ENCODE data around the gene RAPGEF3. TPM values are rescaled to one million over a fixed set of nuclear protein-coding genes. Genes with fewer than 3 reads are reported as not detected.

RAPGEF3 gene
- total and polyA plus RNA-seq, 2 of the 8 experiments (the other 6 are each of a cell fraction or from before 2014, with no cell fraction given): 5.0 to 9.4 TPM

DNA sequence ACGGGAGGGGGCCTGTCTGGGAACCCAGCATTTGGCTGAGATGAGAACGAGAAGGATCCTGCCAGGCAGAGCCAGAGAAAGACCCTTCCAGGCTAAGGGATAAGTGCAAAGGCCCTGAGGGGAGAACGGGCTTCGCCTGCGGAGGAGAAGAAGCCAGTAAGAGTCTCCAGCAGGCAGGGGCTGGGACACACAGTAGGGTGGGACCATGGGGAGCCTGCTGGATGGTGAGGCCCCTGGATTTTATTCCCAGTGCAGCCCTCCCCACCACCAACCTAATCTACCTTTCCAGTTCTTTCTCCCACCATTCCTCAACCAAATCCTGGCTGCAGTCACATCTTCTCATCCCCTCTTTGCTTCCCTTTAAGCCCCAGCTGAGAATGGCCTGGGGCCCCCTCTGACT, 12.6 kb downstream of the RAPGEF3 start (continued):
- TF ChIP-seq, protein P1, sequence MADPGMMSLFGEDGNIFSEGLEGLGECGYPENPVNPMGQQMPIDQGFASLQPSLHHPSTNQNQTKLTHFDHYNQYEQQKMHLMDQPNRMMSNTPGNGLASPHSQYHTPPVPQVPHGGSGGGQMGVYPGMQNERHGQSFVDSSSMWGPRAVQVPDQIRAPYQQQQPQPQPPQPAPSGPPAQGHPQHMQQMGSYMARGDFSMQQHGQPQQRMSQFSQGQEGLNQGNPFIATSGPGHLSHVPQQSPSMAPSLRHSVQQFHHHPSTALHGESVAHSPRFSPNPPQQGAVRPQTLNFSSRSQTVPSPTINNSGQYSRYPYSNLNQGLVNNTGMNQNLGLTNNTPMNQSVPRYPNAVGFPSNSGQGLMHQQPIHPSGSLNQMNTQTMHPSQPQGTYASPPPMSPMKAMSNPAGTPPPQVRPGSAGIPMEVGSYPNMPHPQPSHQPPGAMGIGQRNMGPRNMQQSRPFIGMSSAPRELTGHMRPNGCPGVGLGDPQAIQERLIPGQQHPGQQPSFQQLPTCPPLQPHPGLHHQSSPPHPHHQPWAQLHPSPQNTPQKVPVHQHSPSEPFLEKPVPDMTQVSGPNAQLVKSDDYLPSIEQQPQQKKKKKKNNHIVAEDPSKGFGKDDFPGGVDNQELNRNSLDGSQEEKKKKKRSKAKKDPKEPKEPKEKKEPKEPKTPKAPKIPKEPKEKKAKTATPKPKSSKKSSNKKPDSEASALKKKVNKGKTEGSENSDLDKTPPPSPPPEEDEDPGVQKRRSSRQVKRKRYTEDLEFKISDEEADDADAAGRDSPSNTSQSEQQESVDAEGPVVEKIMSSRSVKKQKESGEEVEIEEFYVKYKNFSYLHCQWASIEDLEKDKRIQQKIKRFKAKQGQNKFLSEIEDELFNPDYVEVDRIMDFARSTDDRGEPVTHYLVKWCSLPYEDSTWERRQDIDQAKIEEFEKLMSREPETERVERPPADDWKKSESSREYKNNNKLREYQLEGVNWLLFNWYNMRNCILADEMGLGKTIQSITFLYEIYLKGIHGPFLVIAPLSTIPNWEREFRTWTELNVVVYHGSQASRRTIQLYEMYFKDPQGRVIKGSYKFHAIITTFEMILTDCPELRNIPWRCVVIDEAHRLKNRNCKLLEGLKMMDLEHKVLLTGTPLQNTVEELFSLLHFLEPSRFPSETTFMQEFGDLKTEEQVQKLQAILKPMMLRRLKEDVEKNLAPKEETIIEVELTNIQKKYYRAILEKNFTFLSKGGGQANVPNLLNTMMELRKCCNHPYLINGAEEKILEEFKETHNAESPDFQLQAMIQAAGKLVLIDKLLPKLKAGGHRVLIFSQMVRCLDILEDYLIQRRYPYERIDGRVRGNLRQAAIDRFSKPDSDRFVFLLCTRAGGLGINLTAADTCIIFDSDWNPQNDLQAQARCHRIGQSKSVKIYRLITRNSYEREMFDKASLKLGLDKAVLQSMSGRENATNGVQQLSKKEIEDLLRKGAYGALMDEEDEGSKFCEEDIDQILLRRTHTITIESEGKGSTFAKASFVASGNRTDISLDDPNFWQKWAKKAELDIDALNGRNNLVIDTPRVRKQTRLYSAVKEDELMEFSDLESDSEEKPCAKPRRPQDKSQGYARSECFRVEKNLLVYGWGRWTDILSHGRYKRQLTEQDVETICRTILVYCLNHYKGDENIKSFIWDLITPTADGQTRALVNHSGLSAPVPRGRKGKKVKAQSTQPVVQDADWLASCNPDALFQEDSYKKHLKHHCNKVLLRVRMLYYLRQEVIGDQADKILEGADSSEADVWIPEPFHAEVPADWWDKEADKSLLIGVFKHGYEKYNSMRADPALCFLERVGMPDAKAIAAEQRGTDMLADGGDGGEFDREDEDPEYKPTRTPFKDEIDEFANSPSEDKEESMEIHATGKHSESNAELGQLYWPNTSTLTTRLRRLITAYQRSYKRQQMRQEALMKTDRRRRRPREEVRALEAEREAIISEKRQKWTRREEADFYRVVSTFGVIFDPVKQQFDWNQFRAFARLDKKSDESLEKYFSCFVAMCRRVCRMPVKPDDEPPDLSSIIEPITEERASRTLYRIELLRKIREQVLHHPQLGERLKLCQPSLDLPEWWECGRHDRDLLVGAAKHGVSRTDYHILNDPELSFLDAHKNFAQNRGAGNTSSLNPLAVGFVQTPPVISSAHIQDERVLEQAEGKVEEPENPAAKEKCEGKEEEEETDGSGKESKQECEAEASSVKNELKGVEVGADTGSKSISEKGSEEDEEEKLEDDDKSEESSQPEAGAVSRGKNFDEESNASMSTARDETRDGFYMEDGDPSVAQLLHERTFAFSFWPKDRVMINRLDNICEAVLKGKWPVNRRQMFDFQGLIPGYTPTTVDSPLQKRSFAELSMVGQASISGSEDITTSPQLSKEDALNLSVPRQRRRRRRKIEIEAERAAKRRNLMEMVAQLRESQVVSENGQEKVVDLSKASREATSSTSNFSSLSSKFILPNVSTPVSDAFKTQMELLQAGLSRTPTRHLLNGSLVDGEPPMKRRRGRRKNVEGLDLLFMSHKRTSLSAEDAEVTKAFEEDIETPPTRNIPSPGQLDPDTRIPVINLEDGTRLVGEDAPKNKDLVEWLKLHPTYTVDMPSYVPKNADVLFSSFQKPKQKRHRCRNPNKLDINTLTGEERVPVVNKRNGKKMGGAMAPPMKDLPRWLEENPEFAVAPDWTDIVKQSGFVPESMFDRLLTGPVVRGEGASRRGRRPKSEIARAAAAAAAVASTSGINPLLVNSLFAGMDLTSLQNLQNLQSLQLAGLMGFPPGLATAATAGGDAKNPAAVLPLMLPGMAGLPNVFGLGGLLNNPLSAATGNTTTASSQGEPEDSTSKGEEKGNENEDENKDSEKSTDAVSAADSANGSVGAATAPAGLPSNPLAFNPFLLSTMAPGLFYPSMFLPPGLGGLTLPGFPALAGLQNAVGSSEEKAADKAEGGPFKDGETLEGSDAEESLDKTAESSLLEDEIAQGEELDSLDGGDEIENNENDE (IDR thresholded peaks at IDR 0.05; ENCODE audit: insufficient replicate concordance, low read length): no peak
- TF ChIP-seq RBBP5 (IDR thresholded peaks at IDR 0.05; ENCODE audit: borderline replicate concordance, low read depth, low read length): no peak
- TF ChIP-seq EP300 (IDR thresholded peaks at IDR 0.05; ENCODE audit: borderline replicate concordance in 1 of 2, low read depth in 2 of 2, low read length in 2 of 2): no peak
- TF ChIP-seq ZNF274 (IDR thresholded peaks at IDR 0.05; ENCODE audit: borderline replicate concordance, extremely low read depth, low read length): no peak
- no peak for TF ChIP-seq SUZ12 (IDR thresholded peaks at IDR 0.05; ENCODE audit: low read length)
- TF ChIP-seq, protein P2, sequence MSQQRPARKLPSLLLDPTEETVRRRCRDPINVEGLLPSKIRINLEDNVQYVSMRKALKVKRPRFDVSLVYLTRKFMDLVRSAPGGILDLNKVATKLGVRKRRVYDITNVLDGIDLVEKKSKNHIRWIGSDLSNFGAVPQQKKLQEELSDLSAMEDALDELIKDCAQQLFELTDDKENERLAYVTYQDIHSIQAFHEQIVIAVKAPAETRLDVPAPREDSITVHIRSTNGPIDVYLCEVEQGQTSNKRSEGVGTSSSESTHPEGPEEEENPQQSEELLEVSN (IDR thresholded peaks at IDR 0.05): no peak
- TF ChIP-seq HDAC2 (IDR thresholded peaks at IDR 0.05; ENCODE audit: borderline replicate concordance in 1 of 2, low read depth in 2 of 2, low read length in 2 of 2): no peak
- TF ChIP-seq NRF1 (IDR thresholded peaks at IDR 0.05; ENCODE audit: low read depth, low read length): no peak
- no peak for TF ChIP-seq SIN3A (conservative IDR thresholded peaks at IDR 0.05 in 1 of 2, IDR thresholded peaks at IDR 0.05 in 1 of 2; ENCODE audit: low read depth in 1 of 2, low read length in 2 of 2)
- no peak for TF ChIP-seq JUN (IDR thresholded peaks at IDR 0.05; ENCODE audit: low read depth, low read length)

Measured in H1 (cell line).